HEK293 (cell line): Measurements from ENCODE around the gene PRRT1.

Experiments used
- CTCF ChIA-PET: fragments of 350-600 bp; formaldehyde crosslinking; extraction: SDS; loops from one replicate; lab custom pipeline; 2021; ENCODE audit warnings: antibody characterized with exemption; lab: Yijun Ruan, JAX
- POLR2A ChIA-PET: fragments of 300-600 bp; formaldehyde crosslinking; extraction: SDS; loops from one replicate; lab custom pipeline; 2020; ENCODE audit warnings: antibody characterized with exemption, inconsistent platforms; lab: Yijun Ruan, JAX
- H3K27ac ChIP-seq: fragments of 200-500 bp; sonication (Bioruptor generic); 2 replicates; pipeline ENCODE4 v1.5.1; 2014; ENCODE audit warnings: low read depth, low read length, control low read depth, inconsistent platforms; ENCODE audit errors: extremely low read depth
- H3K36me3 ChIP-seq, 2 experiments: fragments of 200-500 bp in 1 of 2; sonication (Bioruptor generic) in 1 of 2; 1 replicate in 1 of 2; 2 replicates in 1 of 2; pipeline ENCODE4 v1.5.1; 2014 to 2017; ENCODE audit warnings: inconsistent platforms in 2 of 2, low read length in 2 of 2; ENCODE audit not compliant: control insufficient read depth in 2 of 2, insufficient read depth in 1 of 2
- H3K4me1 ChIP-seq: fragments of 200-500 bp; sonication (Bioruptor generic); 2 replicates; pipeline ENCODE4 v1.5.1; 2014; ENCODE audit warnings: mild to moderate bottlenecking, low read length, inconsistent platforms; ENCODE audit not compliant: control insufficient read depth, insufficient read depth
- H3K4me3 ChIP-seq: 2 replicates; pipeline ENCODE4 v1.5.1; 2011; ENCODE audit warnings: low read depth, mild to moderate bottlenecking, control low read depth, low read length, moderate library complexity
- H3K9me3 ChIP-seq: fragments of 200-500 bp; sonication (Bioruptor generic); 2 replicates; pipeline ENCODE4 v1.5.1; 2014; ENCODE audit warnings: low read depth, low read length, inconsistent platforms; ENCODE audit not compliant: control insufficient read depth, insufficient read depth
- GLIS2 ChIP-seq: fragments of 450-650 bp; formaldehyde crosslinking; IDR thresholded peaks from 2 replicates; pipeline ENCODE4 v1.5.1; 2016; ENCODE audit warnings: missing biosample characterization, missing genetic modification characterization
- INSM2 ChIP-seq: fragments of 450-650 bp; formaldehyde crosslinking; IDR thresholded peaks from 2 replicates; pipeline ENCODE4 v1.5.1; 2016; ENCODE audit warnings: missing biosample characterization, missing genetic modification characterization
- PBX3 ChIP-seq: sonication (generic); formaldehyde crosslinking; IDR thresholded peaks from 2 replicates; pipeline ENCODE4 v1.8.1; 2022; ENCODE audit warnings: mild to moderate bottlenecking, moderate library complexity, missing genetic modification reagents
- REST ChIP-seq: fragments of 450-650 bp; formaldehyde crosslinking; IDR thresholded peaks from 2 replicates; pipeline ENCODE4 v1.5.1; 2016; ENCODE audit warnings: missing biosample characterization, missing genetic modification characterization
- WT1 ChIP-seq: fragments of 450-650 bp; formaldehyde crosslinking; IDR thresholded peaks from 2 replicates; pipeline ENCODE4 v1.5.1; 2016; ENCODE audit warnings: missing biosample characterization, missing genetic modification characterization
- ZBTB17 ChIP-seq: fragments of 450-650 bp; formaldehyde crosslinking; IDR thresholded peaks from 2 replicates; pipeline ENCODE4 v1.5.1; 2016; ENCODE audit warnings: missing biosample characterization, missing genetic modification characterization
- ZBTB26 ChIP-seq: fragments of 450-650 bp; formaldehyde crosslinking; optimal IDR thresholded peaks from 2 replicates; pipeline ENCODE3; 2016; ENCODE audit warnings: missing biosample characterization, mild to moderate bottlenecking, missing genetic modification characterization
- ZFHX2 ChIP-seq: fragments of 450-650 bp; formaldehyde crosslinking; conservative IDR thresholded peaks from 2 replicates; pipeline ENCODE4 v1.5.1; 2016; ENCODE audit warnings: missing biosample characterization, missing genetic modification characterization
- ZNF138 ChIP-seq: fragments of 450-650 bp; formaldehyde crosslinking; IDR thresholded peaks from 2 replicates; pipeline ENCODE4 v1.5.1; 2016; ENCODE audit warnings: missing biosample characterization, missing genetic modification characterization, borderline replicate concordance
- ZNF146 ChIP-seq: fragments of 450-650 bp; formaldehyde crosslinking; IDR thresholded peaks from 2 replicates; pipeline ENCODE4 v1.5.1; 2016; ENCODE audit warnings: missing biosample characterization, missing genetic modification characterization
- ZNF169 ChIP-seq: fragments of 450-650 bp; formaldehyde crosslinking; IDR thresholded peaks from 2 replicates; pipeline ENCODE4 v1.5.1; 2016; ENCODE audit warnings: missing biosample characterization, missing genetic modification characterization
- ZNF174 ChIP-seq: fragments of 450-650 bp; formaldehyde crosslinking; IDR thresholded peaks from 2 replicates; pipeline ENCODE4 v1.5.0; 2017; ENCODE audit warnings: missing biosample characterization, mild to moderate bottlenecking, missing genetic modification characterization
- ZNF473 ChIP-seq: fragments of 450-650 bp; formaldehyde crosslinking; IDR thresholded peaks from 2 replicates; pipeline ENCODE4 v1.5.1; 2017; ENCODE audit warnings: missing biosample characterization, missing genetic modification characterization
- ZNF530 ChIP-seq: fragments of 450-650 bp; formaldehyde crosslinking; IDR thresholded peaks from 2 replicates; pipeline ENCODE4 v1.5.1; 2016; ENCODE audit warnings: low read depth, missing biosample characterization, missing genetic modification characterization
- ZNF549 ChIP-seq: fragments of 450-650 bp; IDR thresholded peaks from 2 replicates; pipeline ENCODE4 v1.5.1; 2018; ENCODE audit warnings: missing biosample characterization, missing genetic modification characterization, mild to moderate bottlenecking, inconsistent platforms, moderate library complexity
- ZNF610 ChIP-seq: fragments of 450-650 bp; formaldehyde crosslinking; IDR thresholded peaks from 2 replicates; pipeline ENCODE4 v1.5.1; 2016; ENCODE audit warnings: missing biosample characterization, missing genetic modification characterization, borderline replicate concordance
- ZNF621 ChIP-seq: fragments of 450-650 bp; formaldehyde crosslinking; IDR thresholded peaks from 2 replicates; pipeline ENCODE4 v1.5.1; 2017; ENCODE audit warnings: missing biosample characterization, missing genetic modification characterization
- ZNF654 ChIP-seq: fragments of 450-650 bp; formaldehyde crosslinking; IDR thresholded peaks from 2 replicates; pipeline ENCODE4 v1.5.1; 2016; ENCODE audit warnings: low read depth, missing biosample characterization, missing genetic modification characterization
- ZNF692 ChIP-seq: fragments of 450-650 bp; formaldehyde crosslinking; IDR thresholded peaks from 2 replicates; pipeline ENCODE4 v1.5.1; 2016; ENCODE audit warnings: missing biosample characterization, missing genetic modification characterization
- ZNF76 ChIP-seq: fragments of 450-650 bp; formaldehyde crosslinking; IDR thresholded peaks from 2 replicates; pipeline ENCODE4; 2016; ENCODE audit warnings: low read depth, missing biosample characterization, missing genetic modification characterization, borderline replicate concordance
- TF ChIP-seq, protein P1 (sequence below): fragments of 450-650 bp; formaldehyde crosslinking; IDR thresholded peaks from 2 replicates; pipeline ENCODE4 v1.5.1; 2016; ENCODE audit warnings: missing biosample characterization, missing genetic modification characterization

PRRT1 gene

GRCh38 chr6:32176476-32177182 is 24.9 kb upstream of the PRRT1 start (continued):
- TF ChIP-seq ZNF621 (no peak), ZBTB26 (no peak), ZNF76 (tag by site-specific recombination) (no peak), ZBTB17 (tag by site-specific recombination) (0 out of 2 replicates have a peak, but pooled peaks have one; percentile 12), ZNF549 (tag by site-specific recombination) (no peak), ZNF473 (no peak)
- TF ChIP-seq, all 188 proteins: peak for 22

DNA sequence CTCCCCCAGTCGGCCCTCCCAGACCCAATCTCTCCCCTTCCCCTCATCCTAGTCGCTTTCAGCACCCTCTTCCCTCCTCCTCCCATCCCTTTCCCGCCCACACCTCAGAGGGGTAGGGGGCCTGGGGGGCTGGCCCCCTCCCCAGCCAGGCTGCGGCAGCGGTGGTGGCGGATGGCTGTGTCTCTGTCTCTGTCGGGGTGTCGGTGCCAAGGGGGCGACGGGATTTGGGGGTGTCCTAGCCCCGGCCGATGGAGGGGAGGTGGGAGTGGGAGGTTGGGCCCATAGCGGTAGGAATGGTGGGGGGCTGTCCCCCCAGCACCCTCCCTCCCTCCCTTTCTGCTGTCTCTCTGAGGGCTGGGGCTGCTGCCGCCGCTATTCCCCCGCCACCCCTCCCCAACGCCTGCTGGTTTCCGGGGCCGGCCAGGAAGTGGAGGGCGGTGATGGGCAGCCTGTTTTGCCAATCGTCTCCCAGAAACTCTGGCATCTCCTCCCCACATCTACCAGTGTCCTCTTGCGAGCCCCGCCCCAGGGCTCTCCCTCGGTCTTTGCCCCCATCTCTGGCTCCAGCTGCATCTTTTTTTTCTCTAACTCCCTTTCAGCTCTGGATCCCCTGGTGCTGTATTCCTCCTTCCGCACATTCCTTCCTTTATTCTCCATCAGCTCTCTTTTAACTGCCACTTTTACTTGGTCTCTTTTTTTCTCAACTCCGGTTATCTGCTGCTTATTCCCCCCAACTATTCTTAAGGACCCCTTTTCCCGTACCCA is 24.2 kb upstream of the PRRT1 start, which contains the start of gene AGPAT1:
TSS of gene AGPAT1 (minus strand) at position 374 of the 765 bp plus-strand sequence. CDS start 4,588 bp downstream, outside the sequence.
- peak within 1 kb of the TSS; percentile 76 for H3K4me3 ChIP-seq
- H3K4me1 ChIP-seq: peaks cover 14% of the 10 kb centered on the region
- H3K9me3 ChIP-seq: no peaks in the 10 kb centered on the region
- peak within 1 kb of the TSS; percentile 82 for H3K27ac ChIP-seq
- ChIA-PET POLR2A (interaction anchor here (0.6 to 2.5 kb wide), 15 partner anchors 10 to 1028 kb away, joined by 3 to 38 read pairs (median 5); partner anchors contain the start of genes ATF6B, FKBPL, HSD17B8 and PBX2), CTCF (interaction anchor here (0.7 to 1.1 kb wide), 2 partner anchors 8 to 57 kb away, joined by 3 read pairs; no protein-coding TSS in a partner anchor)
- H3K36me3 ChIP-seq: peaks cover 4 to 29% of the 10 kb centered on the region in 2 experiments; a peak in 2 of 3 replicates
- peak; percentile 25 for TF ChIP-seq REST (tag by site-specific recombination)
- peak; percentile 53; the same call in 1 of the 2 replicates for TF ChIP-seq WT1
- TF ChIP-seq INSM2: 0 out of 2 replicates have a peak, but pooled peaks have one; percentile 10
- TF ChIP-seq ZNF174: no peak
- TF ChIP-seq, protein P1, sequence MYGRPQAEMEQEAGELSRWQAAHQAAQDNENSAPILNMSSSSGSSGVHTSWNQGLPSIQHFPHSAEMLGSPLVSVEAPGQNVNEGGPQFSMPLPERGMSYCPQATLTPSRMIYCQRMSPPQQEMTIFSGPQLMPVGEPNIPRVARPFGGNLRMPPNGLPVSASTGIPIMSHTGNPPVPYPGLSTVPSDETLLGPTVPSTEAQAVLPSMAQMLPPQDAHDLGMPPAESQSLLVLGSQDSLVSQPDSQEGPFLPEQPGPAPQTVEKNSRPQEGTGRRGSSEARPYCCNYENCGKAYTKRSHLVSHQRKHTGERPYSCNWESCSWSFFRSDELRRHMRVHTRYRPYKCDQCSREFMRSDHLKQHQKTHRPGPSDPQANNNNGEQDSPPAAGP (tag by site-specific recombination): peak; percentile 64; the same call in 1 of the 2 replicates
- no peak for TF ChIP-seq ZNF610 (tag by site-specific recombination)
- TF ChIP-seq ZNF138 (tag by site-specific recombination): no peak
- peak; percentile 52; the same call in 1 of the 2 replicates for TF ChIP-seq ZNF530 (tag by site-specific recombination)
- peak; percentile 76; the same call in 1 of the 2 replicates for TF ChIP-seq ZNF76 (tag by site-specific recombination)
- TF ChIP-seq ZNF692 (tag by site-specific recombination): peak; percentile 80
- peak; percentile 96 for TF ChIP-seq GLIS2 (tag by site-specific recombination)
- peak; percentile 81 for TF ChIP-seq ZFHX2
- no peak for TF ChIP-seq ZNF654
- peak; percentile 17 for TF ChIP-seq ZBTB26
- TF ChIP-seq PBX3 (CRISPR knock-in tag): peak; percentile 96; the same call in 1 of the 2 replicates
- TF ChIP-seq ZNF146 (tag by site-specific recombination): no peak
- TF ChIP-seq ZNF473: no peak; the same call in 1 of the 2 replicates
- TF ChIP-seq ZNF169: no peak
